ENCODE measurements around the gene ALDH8A1.

Gene ALDH8A1

DNA sequence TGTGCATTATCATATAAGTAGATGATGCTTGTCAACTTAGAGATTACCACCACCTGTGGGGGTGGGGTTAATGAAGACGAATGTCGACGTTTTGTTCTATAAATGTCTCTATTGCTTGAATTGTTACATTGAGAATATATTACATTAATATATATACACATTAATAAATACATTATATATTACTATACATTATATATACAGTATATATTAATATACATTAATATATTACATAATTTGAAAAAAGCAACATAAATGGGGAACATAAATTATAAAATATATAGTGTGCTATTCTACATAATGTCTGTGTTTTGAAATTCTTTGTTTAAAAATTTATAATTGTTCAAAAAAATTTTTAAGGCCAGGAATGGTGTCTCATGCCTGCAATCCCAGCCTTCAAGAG is 81.1 kb downstream of the ALDH8A1 start:
- TF ChIP-seq CTCF (IDR thresholded peaks at IDR 0.05; ENCODE audit: low read depth, low read length, missing control alignments), result no peak
- H3K4me3 ChIP-seq (replicated peaks; ENCODE audit: low read depth, low read length), result no peak overlapping the region
- no peak for DNase-seq (ENCODE audit: extremely low read depth, low read depth)
